Vagina (tissue), 2 donors: ENCODE measurements around the gene SRGAP2B.
"Not testable (repeated sequence)": the region's sequence is repeated elsewhere in the genome, so short reads cannot be mapped to it uniquely, and the experiment has no call there.

Source experiments
- CTCF ChIP-seq, 3 experiments: fragments of 450-650 bp in 2 of 3; fragments of 200-600 bp in 1 of 3; sonication (generic) in 1 of 3; IDR thresholded peaks; one replicate each; pipeline ENCODE4 v1.5.1; 2017 to 2019; ENCODE audit warnings: antibody characterized with exemption in 3 of 3, mild to moderate bottlenecking in 2 of 3, moderate library complexity in 2 of 3
- POLR2A ChIP-seq, 2 donors: fragments of 450-650 bp; IDR thresholded peaks; one replicate each; pipeline ENCODE4 v1.6.1; 2017; ENCODE audit warnings: antibody characterized with exemption in 2 of 2, mild to moderate bottlenecking in 2 of 2, moderate library complexity in 2 of 2
- POLR2AphosphoS5 ChIP-seq, 2 donors: sonication (generic); formaldehyde crosslinking; IDR thresholded peaks; one replicate each; pipeline ENCODE4 v1.9.0; 2017; ENCODE audit warnings: antibody characterized with exemption in 2 of 2, mild to moderate bottlenecking in 2 of 2, low read depth in 1 of 2; ENCODE audit not compliant: insufficient read depth in 1 of 2

GRCh38 chr1:145079737-145080136, 15.4 kb downstream of the SRGAP2B start:
- TF ChIP-seq POLR2AphosphoS5 (IDR thresholded peaks at IDR 0.05; ENCODE audit: insufficient read depth in 1 of 2, low read depth in 1 of 2); CTCF (IDR thresholded peaks at IDR 0.05); POLR2A (IDR thresholded peaks at IDR 0.05): not testable (repeated sequence)
